HL-60 (cell line): ENCODE measurements around the gene SLC22A31.

Experiments
- CTCF ChIP-seq: IDR thresholded peaks from one replicate; pipeline ENCODE4 v1.5.1; 2011; ENCODE audit warnings: low read length, control low read depth, inconsistent platforms; ENCODE audit not compliant: insufficient read depth
- GABPA ChIP-seq: IDR thresholded peaks from 2 replicates; pipeline ENCODE4 v1.6.1; 2012; ENCODE audit warnings: low read depth
- POLR2AphosphoS5 ChIP-seq: IDR thresholded peaks from 2 replicates; pipeline ENCODE4 v1.6.1; 2012; ENCODE audit warnings: low read depth
- REST ChIP-seq: IDR thresholded peaks from 2 replicates; pipeline ENCODE4 v1.6.1; 2012; ENCODE audit warnings: low read depth; ENCODE audit not compliant: insufficient replicate concordance
- SPI1 ChIP-seq: IDR thresholded peaks from 2 replicates; pipeline ENCODE4 v1.6.1; 2012; ENCODE audit warnings: low read depth, mild to moderate bottlenecking, borderline replicate concordance

DNA sequence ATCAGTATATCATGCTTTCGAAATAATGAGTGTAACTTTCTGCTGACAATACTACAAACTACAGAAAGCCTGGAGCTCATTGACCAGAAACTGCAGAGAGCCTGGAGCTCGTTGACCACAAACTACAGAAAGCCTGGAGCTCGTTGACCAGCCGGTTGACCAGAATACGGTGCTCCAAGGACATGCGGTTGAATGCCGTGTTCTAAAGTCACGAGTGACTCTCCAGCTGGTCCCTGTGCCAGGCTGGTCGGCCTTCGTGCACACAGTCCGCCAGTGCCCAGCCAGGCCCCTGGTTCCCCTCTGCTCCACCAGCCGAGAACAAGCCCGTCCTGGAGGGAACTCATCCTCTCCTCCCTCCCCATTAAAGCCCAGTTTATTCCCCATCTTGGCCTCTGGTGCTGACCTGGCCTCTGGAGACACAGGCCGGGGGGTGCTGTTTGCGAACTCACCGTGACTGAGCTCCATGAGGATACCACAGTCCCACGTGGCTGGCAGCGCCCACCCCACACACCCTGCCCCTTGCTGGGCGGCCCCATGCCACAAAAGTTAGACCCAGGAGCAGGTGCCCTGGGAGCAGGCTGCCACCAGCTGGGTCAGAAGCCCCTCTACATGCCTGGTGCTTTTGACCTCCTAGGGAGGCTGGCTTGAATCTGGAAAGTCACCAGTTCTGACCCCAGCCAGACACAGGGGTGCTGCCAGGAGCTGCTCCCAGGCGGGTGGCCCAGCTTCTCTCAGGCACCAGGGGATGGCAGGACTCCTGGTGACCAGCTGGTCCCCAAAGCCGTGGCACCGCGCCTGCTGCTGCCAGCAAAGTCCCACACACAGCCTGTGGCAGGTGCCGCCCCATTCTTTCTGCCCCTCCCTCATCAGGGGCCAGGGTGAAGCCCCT, 44.2 kb downstream of the SLC22A31 start:
- TF ChIP-seq CTCF (no peak), POLR2AphosphoS5 (no peak; the same call in 1 of the 2 replicates), REST (no peak), GABPA (no peak), SPI1 (no peak)
